IPS-11a (cell line): ENCODE results near the gene PRCC.

Experiments
- H3K4me3 ChIP-seq: one replicate; pipeline ENCODE4 v1.5.1; 2013; ENCODE audit warnings: low read depth, low read length, control low read depth

Gene PRCC, protein sequence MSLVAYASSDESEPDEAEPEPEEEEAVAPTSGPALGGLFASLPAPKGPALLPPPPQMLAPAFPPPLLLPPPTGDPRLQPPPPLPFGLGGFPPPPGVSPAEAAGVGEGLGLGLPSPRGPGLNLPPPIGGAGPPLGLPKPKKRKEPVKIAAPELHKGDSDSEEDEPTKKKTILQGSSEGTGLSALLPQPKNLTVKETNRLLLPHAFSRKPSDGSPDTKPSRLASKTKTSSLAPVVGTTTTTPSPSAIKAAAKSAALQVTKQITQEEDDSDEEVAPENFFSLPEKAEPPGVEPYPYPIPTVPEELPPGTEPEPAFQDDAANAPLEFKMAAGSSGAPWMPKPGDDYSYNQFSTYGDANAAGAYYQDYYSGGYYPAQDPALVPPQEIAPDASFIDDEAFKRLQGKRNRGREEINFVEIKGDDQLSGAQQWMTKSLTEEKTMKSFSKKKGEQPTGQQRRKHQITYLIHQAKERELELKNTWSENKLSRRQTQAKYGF

DNA sequence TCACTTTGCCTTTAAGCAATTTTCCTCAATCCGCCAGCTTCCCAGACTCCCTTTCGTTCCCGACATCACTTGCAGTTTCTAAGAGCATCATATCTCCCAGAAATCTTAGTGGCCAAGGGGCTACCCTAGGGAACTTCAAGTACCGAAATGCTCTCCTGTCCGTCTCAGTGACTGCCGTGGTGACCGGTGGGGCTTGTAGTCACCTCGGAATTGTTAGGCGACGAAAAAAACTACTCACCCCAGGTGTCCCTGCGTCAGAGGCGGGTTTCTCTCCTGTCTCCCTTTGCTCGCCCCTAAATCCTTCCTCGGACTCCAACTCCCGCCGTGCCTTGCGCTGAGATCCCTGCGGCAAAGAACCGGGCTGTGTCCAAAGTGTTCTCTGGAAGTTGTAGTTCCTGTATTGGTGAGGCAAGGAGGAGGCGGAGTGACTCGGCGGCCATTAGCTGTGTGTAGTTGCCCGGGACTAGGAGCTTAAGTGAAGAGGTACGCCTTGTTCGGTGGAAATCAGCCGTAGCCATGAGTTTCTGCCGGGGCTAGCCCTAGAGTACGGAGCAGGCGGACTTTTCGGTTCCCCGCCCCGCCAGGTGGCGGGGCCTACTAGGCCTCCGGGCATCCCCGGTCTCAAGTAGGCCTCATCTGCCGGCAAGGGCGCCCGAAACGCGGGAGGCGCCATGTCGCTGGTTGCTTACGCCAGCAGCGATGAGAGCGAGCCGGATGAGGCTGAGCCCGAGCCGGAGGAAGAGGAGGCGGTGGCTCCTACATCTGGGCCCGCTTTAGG lies at the start of gene PRCC:
TSS of gene PRCC (plus strand) at position 435 of the 778 bp plus-strand sequence. CDS start at position 672, 237 bp downstream.
- peak within 1 kb of the TSS; percentile 92 for H3K4me3 ChIP-seq

DNA sequence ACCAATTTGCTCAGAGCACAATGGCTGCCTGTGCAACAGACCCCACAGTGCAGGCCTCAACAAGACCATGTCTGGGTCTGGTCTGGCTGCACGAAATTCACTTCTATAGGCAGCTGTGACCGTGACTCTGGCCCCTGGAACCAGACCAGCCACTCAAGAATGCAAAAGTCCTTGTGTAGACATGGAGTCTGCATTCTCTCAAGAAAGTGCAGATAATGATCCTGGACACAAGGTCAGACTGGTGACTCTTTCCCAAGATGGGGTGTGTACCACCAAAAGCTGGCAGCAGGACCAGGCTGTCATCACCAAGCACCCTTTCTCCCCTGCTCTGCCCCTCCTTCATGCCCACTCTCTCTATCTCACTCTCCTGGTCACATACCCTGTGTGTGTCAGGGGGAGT lies 46.2 kb upstream of the PRCC start:
- no peak overlapping the region for H3K4me3 ChIP-seq

DNA sequence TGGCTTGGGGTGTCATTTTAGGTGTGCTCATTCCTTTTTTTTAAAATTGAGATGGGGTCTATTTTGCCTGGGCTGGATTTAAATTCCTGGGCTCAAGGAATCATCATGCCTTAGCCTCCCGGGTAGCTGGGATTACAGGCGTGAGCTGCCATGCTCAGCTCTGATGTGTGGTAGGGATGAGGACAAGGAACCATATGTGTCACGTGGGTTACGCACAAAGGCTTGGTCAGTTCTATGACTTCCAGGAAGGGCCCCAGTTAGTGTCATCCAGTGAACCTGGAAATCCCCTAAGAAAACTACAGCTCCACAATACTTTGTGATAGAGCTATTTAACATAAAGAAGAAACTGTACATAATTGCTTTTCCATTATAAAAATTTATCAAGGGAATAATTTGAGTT lies 45.8 kb upstream of the PRCC start:
- H3K4me3 ChIP-seq: no peak overlapping the region

DNA sequence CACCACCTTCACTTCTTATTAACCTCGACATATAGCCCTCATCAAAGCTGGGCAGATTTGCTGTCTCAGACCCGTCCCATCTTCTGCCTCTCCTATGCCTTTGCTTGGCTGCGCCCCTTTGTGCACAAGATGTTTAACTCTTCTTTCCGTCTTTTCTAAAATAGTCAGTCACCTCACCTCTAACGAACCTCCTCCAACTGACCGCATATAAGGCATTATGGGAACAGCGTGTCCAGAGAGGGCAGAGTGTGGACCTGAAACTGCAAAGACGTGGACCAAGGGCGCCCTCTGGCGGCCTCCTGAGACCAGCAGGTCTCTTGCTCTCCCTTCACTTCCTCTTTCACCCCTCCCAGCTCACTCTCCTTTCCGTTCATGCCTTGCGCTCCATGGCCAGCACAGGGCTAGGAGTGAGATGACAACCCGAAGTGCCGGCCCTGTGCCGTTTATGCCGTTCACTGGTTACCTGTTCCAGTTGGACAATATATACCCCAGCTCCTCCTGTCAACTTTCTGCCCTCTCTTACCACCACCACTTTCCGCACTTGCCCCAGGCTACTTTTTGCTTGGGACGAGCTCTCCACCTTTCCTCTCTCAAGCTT lies 41.6 kb upstream of the PRCC start:
- H3K4me3 ChIP-seq: no peak overlapping the region

DNA sequence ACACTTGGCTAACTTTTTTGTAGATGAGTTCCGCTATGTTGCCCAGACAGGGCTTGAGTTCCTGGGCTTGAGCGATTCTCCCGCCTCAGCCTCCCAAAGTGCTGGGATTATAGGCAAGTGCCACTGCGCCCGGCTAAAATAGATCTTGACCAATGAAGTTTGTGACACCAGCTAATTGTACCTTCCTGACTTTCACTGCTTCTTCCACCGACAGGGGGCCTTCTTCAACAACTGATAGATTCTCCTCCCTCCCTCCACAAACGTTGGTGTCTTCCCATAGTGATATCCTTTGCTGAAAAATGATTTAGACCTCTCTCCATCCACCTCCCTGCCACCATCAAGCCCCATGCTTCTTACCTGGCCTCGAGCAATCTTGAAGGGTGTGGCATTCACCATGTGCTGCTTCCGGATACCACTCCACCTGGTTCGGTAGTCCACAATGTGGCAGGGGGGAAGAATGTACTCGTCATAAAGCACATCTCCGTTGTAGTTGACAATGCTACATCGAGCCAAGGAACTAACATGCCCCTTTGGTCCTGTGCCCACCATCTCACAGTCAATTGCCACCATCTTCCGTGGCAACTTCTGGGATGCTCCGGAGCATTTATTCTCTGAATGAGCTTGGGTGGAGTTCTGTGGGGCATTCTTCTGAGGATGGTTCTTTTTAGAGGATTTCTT lies 40.6 kb upstream of the PRCC start:
- H3K4me3 ChIP-seq: peak overlapping the region; percentile 2

DNA sequence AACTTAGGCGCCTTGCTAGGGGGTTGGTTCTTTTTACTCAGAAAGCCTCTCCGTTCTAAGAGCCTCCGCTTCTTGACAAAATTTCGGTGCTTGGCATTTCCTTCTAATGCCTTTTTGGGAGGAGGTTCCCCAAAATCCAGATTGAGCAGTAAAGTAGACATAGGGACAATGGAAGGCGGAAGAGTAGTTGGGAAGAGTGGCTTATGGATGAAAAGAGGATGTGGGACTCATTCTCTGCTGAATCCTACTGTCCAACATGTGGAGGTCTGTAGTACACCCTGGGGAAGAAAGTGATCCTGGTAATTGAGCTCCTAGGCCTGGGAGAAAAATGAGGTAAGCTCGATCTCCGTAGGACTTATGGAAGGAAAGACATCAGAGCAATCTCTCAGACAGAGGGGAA lies 39.8 kb upstream of the PRCC start:
- peak overlapping the region; percentile 100 for H3K4me3 ChIP-seq

DNA sequence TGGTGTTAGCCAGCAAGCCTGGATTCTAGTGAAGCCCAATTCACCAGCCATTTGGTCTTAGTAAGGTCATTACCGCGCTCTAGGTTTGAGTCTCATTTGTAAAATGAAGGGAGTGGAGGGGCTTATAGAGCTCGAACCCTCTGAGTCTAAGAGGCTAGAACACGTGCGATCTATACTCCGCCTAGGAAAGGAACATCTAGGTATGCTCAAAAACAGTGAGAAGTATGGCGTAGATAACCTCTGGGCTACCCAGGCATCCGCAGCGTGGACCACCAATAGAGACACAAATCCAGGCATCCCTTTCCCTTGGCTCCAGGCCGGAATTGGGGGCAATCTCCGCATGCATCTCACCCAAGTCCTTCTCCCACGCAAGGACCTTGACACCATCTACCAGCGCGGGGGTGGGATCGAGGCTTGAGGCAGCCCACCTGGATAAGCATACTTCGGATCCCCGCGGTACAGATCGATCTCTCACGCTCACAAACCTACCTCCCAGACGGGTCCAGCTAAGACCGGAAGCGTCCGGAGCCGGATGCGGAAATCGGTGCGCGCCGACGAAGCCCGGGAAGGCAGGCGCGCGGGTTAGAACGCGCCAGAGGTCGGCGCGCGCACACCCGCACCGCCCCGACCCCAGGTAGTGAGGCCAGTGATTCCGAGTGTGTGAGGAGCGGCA lies 39.3 kb upstream of the PRCC start, which contains the start of gene METTL25B:
TSS of gene METTL25B (plus strand) at position 544 of the 673 bp plus-strand sequence. CDS start 636 bp downstream, outside the sequence.
- peak within 1 kb of the TSS; percentile 100 for H3K4me3 ChIP-seq

DNA sequence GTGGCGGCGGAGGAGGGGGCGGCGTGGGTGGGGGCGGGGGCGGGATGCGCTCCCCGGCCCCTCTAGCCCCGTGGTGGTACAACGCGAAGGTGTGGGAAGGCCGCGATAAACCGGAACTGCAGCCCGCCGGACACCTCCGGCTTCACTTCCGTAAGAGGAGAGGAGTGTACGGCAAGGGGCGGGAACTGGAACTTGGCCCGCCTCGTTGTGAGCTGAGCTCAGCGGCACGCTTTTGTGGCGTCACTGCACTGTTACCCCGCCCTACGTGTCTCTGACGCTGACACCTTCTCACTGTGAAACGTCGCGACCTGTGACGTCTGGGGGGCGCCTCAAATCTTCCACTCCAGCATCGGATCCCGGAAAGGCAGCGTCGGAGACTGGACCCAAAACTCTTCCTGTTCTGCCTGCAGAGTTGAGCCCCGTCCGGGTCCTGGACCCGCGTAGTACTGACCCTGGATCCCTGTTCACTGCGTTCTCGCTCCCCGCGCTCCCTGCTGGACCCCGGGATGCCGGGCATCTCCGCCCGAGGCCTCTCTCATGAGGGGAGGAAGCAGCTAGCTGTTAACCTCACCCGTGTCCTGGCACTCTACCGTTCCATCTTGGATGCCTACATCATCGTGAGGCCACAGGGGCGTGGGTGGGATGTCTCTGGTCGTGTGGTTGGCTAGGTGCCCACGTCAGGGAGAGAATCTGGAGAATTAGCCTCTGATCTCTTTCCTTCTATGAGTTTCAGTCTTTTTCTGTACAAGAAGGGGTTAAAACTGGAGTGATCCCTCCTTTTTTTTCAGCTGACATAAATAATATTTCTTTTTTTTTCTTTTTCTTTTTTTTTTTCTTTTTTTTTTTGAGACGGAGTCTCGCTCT lies 38.5 kb upstream of the PRCC start, which contains the start of gene ISG20L2:
TSS of gene ISG20L2 (minus strand) at position 168 of the 864 bp plus-strand sequence. CDS start 1,114 bp downstream, outside the sequence.
- H3K4me3 ChIP-seq: peak within 1 kb of the TSS; percentile 100

DNA sequence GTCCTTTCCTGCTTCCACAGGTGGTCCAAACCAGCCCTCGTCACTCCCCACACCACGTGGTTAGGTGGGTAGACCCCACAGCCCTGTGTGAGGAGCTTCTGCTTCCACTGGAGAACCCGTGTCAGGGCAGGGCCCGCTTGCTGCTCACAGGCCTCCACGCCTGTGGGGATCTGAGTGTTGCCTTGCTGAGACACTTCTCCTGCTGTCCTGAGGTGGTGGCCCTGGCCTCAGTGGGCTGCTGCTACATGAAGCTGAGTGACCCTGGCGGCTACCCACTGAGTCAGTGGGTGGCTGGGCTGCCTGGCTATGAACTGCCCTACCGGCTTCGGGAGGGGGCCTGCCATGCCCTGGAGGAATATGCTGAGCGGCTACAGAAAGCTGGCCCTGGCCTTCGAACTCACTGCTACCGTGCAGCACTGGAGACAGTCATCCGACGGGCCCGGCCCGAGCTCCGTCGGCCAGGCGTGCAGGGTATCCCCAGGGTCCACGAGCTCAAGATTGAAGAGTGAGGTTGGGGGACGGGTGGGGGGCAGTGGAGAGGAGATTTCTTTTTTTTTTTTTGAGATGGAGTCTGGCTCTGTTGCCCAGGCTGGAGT lies 33.2 kb upstream of the PRCC start:
- H3K4me3 ChIP-seq: no peak overlapping the region

DNA sequence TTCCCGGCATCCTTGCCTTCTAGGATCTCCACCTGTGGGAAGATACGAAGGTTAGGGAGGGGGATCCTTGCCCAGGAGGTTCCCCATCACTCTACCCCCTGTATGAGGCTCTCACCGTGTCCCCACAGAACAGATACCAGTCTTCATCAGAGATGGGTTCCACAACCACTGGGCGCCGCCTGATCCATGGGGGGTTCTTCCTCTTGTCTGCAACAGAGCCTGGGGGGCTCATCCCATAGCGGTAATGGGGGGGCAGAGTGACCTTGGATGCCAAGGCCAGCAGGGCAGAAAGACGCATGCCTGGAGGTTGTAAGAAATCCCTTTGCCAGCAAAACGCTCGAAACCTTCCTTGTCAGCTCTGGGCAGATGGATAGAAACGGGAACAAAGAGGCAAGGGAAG lies 28.9 kb upstream of the PRCC start:
- H3K4me3 ChIP-seq: no peak overlapping the region

DNA sequence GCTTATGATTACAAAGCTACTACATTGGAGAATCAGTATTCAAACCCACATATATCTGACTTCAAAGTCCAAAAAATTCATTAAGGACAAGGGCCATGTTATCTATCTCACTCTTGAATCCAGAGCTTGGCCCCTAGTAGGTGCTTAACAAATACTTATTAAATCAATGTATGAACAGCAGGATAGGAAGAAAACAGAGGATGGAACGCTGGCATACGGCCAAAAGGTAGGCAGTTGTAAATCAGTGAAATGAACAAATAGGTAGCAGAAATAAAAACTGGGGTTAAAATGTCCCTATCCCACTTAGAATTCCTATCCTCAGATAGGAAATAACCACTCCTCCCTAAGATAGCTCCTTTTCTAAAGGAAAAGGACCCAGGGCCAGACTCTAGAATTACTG lies 28.4 kb upstream of the PRCC start:
- no peak overlapping the region for H3K4me3 ChIP-seq

DNA sequence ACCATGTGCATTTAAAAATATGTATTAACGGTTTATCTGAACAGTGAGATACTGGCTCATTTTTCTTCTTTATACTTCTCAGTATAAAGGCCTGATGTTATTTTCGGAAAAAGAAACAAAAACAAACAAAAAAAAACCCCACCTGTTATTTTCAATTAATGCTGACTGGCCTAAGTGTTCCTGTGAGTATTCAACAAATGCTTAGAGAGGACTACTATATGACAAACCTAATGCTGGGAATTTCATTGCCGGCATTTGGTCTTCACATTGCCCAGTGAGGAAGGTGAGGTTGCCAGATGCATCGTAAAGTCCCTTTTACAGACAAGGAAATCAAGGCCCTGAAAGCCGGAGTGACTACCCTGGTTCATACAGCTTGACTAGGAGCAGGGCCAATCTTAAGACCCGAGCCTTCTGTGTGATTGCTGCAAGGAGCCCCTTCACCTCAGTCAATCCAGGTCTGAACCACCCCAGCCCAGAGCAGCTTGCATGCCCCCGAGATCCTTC lies 27.0 kb upstream of the PRCC start:
- H3K4me3 ChIP-seq: peak overlapping the region; percentile 76

DNA sequence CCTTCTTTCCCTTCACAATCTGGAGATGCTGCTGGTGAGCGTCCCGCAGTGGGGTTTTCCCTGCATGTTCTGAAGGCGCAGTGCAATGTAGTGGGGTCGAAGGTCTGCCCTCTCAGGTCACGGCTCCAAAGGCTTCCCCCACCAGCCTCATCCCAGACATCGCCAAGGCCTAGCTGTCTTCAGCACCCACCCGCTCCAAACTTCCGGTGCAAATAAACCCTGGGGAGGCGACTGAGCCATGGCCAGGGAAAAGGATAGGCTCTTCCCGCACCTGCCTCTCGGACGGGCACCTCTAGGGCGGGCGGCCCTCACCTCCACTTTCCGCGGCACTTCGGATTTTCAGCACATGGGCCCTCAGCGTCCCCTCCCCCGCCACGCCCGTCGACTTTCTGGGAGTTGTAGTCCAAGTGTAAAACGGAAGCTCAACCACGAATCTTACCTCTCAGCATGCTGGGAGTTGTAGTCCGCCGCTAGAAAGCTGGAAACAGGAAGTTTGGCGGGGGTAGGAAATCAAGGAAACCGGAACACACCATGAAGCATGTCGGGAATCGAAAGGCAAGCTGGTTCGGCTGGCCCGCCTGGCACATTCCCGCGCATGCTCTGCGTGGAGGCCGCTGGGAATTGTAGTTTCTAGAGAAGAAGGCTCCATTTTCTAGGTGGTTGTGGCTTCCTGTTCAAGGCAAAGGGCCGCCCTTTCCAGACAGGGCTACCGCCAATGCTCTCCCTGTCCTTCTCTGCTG lies 26.4 kb upstream of the PRCC start, which contains the start of gene MRPL24:
TSS of gene MRPL24 (minus strand) at position 348 of the 740 bp plus-strand sequence. CDS start 2,384 bp downstream, outside the sequence.
- peak within 1 kb of the TSS; percentile 76 for H3K4me3 ChIP-seq

DNA sequence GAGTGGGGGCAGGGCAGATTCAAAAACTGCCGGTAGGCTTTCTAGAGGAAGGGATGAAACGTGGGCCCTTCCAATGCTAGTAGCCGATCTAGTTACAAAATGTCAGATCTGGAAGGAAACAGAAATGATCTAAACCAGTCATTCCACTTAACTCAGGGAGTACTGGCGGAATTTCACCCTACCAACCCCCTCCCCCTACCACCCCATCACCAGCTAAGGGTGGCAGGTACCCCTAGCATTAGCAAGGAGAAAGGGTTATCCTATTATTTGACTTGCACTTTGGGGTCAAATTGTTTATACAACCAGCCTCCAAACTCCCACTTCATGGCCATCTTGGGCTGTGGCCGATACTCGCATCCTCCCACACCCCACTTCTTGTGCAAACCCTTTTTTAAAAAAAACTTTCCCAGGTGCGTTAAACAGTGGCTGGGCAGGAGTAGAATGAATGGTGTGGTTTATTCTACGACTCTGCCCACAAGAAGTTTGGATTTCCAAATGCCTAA lies 25.8 kb upstream of the PRCC start:
- peak overlapping the region; percentile 20 for H3K4me3 ChIP-seq

DNA sequence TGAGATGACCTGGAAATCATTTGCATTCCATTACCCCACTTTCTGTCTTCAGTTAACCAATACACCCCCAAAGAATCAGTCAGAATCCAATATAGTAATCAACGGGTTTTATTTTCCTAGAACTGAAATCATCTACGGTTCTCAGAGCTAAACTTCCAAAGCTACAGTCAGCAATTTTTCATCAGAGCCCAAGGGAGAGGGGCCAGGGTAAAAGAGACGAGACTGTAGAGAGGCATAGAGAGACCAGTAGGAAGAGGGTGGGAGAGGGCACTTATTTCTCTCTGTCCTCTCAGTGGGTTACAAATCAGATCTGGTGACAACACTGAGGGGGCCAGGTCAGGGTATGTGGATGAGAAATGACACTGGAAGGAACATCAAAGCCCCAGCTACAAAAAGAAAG lies 25.3 kb upstream of the PRCC start:
- H3K4me3 ChIP-seq: no peak overlapping the region

DNA sequence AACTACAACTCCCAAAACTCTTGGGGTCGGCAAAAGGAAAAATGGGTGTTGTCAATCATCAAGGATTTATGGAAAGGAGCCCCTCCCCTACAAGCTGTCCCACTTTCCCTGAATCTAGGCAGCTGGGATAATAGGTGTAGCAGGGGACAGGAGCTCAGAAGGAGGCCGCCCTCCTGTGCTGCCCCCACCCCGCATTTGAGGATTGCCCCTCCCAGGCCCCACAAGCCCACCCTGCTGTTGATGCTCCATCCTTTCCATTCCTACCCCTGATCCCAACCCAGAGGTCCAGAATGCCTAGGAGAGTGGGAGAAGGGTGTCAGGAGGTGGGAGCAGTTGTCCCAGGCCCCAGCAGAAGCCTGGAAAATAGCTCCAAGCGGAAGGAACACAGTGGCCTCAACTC lies 24.5 kb upstream of the PRCC start:
- H3K4me3 ChIP-seq: no peak overlapping the region
